ENCODE results near the gene UBE2L3.

- TF ChIP-seq CTCF (IDR thresholded peaks at IDR 0.05; ENCODE audit: low read length) (no peak), EZH2 (IDR thresholded peaks at IDR 0.05; ENCODE audit: borderline replicate concordance, low read length) (no peak)
These were observed 54.8 kb downstream of the UBE2L3 start for GRCh38 chr22:21622011-21622918.

Data from OCI-LY1 (cell line).